GM21390 (cell line): ENCODE measurements around the gene FXYD5.

Experiments
- ATAC-seq: cut with Tn5 transposase; IDR thresholded peaks from one replicate; pipeline ENCODE4 v1.9.1; 2021; ENCODE audit not compliant: unreplicated experiment

FXYD5 gene

GRCh38 chr19:35212241-35212640, 57.7 kb downstream of the FXYD5 start:
- ATAC-seq, result no peak

- no peak for ATAC-seq
Measured at GRCh38 chr19:35213663-35214632, 59.4 kb downstream of the FXYD5 start.

GRCh38 chr19:35214766-35215422, 60.4 kb downstream of the FXYD5 start:
- no peak for ATAC-seq

GRCh38 chr19:35216016-35216832, 61.7 kb downstream of the FXYD5 start:
- ATAC-seq, result no peak

GRCh38 chr19:35216833-35217648, 62.5 kb downstream of the FXYD5 start:
- ATAC-seq, result no peak

- ATAC-seq, result no peak
Measured at GRCh38 chr19:35217649-35217990, 63.1 kb downstream of the FXYD5 start.

- ATAC-seq, result no peak
Measured at GRCh38 chr19:35219008-35219407, 64.5 kb downstream of the FXYD5 start.
